ENCODE results near the gene CFAP206.

- TF ChIP-seq CTCF (IDR thresholded peaks at IDR 0.05) = no peak
- TF ChIP-seq POLR2A (IDR thresholded peaks at IDR 0.05) = no peak
Observed at GRCh38 chr6:87441711-87442110, 33.9 kb downstream of the CFAP206 start.
